Smooth muscle cell (in vitro differentiated cells): ENCODE data around the gene DPEP3. TPM values are rescaled to one million over a fixed set of nuclear protein-coding genes. Genes with fewer than 3 reads are reported as not detected.
A peak's percentile ranks its signal among the peaks of the same experiment; 100 is the strongest.
"Not testable (repeated sequence)": the region's sequence is repeated elsewhere in the genome, so short reads cannot be mapped to it uniquely, and the experiment has no call there.

Source experiments
- DNase-seq: peaks from one replicate; lab custom pipeline; 2025; ENCODE audit not compliant: unreplicated experiment; lab: John Stamatoyannopoulos, UW
- H2AFZ ChIP-seq: fragments of 200-600 bp; sonication (generic); 2 replicates; pipeline ENCODE4 v1.6.0; 2016; ENCODE audit warnings: antibody characterized with exemption, low read depth, mild to moderate bottlenecking
- H3F3A ChIP-seq: fragments of 200-600 bp; sonication (generic); 2 replicates; pipeline ENCODE4 v1.6.0; 2017; ENCODE audit warnings: antibody characterized with exemption, low read depth
- H3K27ac ChIP-seq: fragments of 200-600 bp; sonication (generic); 2 replicates; pipeline ENCODE4 v1.5.1; 2016; ENCODE audit warnings: low read depth, mild to moderate bottlenecking
- H3K27me3 ChIP-seq: fragments of 200-600 bp; sonication (generic); 2 replicates; pipeline ENCODE4 v1.6.1; 2016; ENCODE audit warnings: low read depth, mild to moderate bottlenecking
- H3K36me3 ChIP-seq: fragments of 200-600 bp; sonication (generic); 2 replicates; pipeline ENCODE4 v1.5.1; 2016; ENCODE audit warnings: low read depth
- H3K4me1 ChIP-seq: fragments of 200-600 bp; sonication (generic); 2 replicates; pipeline ENCODE4 v1.5.1; 2016; ENCODE audit warnings: low read depth
- H3K4me2 ChIP-seq: fragments of 200-600 bp; sonication (generic); 2 replicates; pipeline ENCODE4 v1.6.0; 2016; ENCODE audit warnings: mild to moderate bottlenecking
- H3K4me3 ChIP-seq: fragments of 200-600 bp; sonication (generic); 2 replicates; pipeline ENCODE4 v1.5.1; 2016; ENCODE audit warnings: mild to moderate bottlenecking
- H3K79me2 ChIP-seq: fragments of 200-600 bp; sonication (generic); 2 replicates; pipeline ENCODE4 v1.6.0; 2016; ENCODE audit warnings: low read depth, mild to moderate bottlenecking
- H3K9ac ChIP-seq: fragments of 200-600 bp; sonication (generic); 2 replicates; pipeline ENCODE4 v1.6.0; 2016; ENCODE audit warnings: low read depth
- H3K9me3 ChIP-seq: fragments of 200-600 bp; sonication (generic); replicated peaks from 2 replicates; pipeline ENCODE4 v1.5.1; 2016; ENCODE audit warnings: low read depth
- H4K20me1 ChIP-seq: fragments of 200-600 bp; sonication (generic); 2 replicates; pipeline ENCODE4 v1.6.0; 2016; ENCODE audit warnings: low read depth
- CTCF ChIP-seq: fragments of 200-600 bp; sonication (generic); IDR thresholded peaks from 2 replicates; pipeline ENCODE4 v1.5.1; 2017; ENCODE audit warnings: borderline replicate concordance, mild to moderate bottlenecking, antibody characterized with exemption; ENCODE audit not compliant: insufficient read depth, poor library complexity, severe bottlenecking
- WGBS: methylation state at CpG from one replicate; pipeline ENCODE4 v1.1.7; 2016; ENCODE audit warnings: low lambda C conversion rate; 5-methylcytosine and 5-hydroxymethylcytosine counted together
- polyA plus RNA-seq: library from polyadenylated mRNA; unstranded; fragments of >200 nt; fragmentation: Nextera tagmentation; extraction: Ambion mirVana; gene quantifications from 2 replicates; pipeline ENCODE4 v1.2.1, GENCODE V29; 2016
- total RNA-seq: library from RNA; depleted of rRNA; stranded (reverse); fragments of >200 nt; gene quantifications from 2 replicates; pipeline ENCODE4 v1.2.3, GENCODE V29; 2014

Gene DPEP3
- total and polyA plus RNA-seq, 2 experiments from 2014 or later, result not detected

GRCh38 chr16:67995423-67995822, 15.1 kb upstream of the DPEP3 start:
- Histone ChIP-seq H3K4me3 (no peak overlapping the region), H3F3A (no peaks in the 10 kb centered on the region), H3K27ac (no peak overlapping the region), H4K20me1 (no peaks in the 10 kb centered on the region), H2AFZ (no peak overlapping the region), H3K4me1 (no peaks in the 10 kb centered on the region), H3K9me3 (no peaks in the 10 kb centered on the region), H3K4me2 (no peak overlapping the region), H3K79me2 (no peaks in the 10 kb centered on the region), H3K9ac (no peak overlapping the region), H3K27me3 (no peaks in the 10 kb centered on the region), H3K36me3 (no peaks in the 10 kb centered on the region)
- WGBS, result 91% methylated on average over 5 of the region's 5 CpGs
- TF ChIP-seq CTCF, result no peak
- DNase-seq, result no peak

GRCh38 chr16:67994040-67994408, 13.7 kb upstream of the DPEP3 start:
- H3K9ac ChIP-seq, DNase-seq, H3K27ac ChIP-seq, H3K9me3 ChIP-seq, H3K79me2 ChIP-seq, H3K4me2 ChIP-seq, H3K27me3 ChIP-seq, H4K20me1 ChIP-seq, H3K4me1 ChIP-seq, H3F3A ChIP-seq, H3K36me3 ChIP-seq, H3K4me3 ChIP-seq: not testable (repeated sequence)
- H2AFZ ChIP-seq, result peak overlapping the region; percentile 74
- 91% methylated on average over 4 of the region's 6 CpGs for WGBS

GRCh38 chr16:67993207-67994039, 13.1 kb upstream of the DPEP3 start:
- H3K4me2 ChIP-seq, result peak overlapping the region; percentile 85
- no peak overlapping the region for H3K9ac ChIP-seq
- peak; percentile 40 for DNase-seq
- H4K20me1 ChIP-seq, result no peaks in the 10 kb centered on the region
- H3K79me2 ChIP-seq, result no peaks in the 10 kb centered on the region
- peak overlapping the region; percentile 38 for H3K4me3 ChIP-seq
- H3K4me1 ChIP-seq, result no peaks in the 10 kb centered on the region
- no peaks in the 10 kb centered on the region for H3F3A ChIP-seq
- H2AFZ ChIP-seq, result peak overlapping the region; percentile 74
- no peaks in the 10 kb centered on the region for H3K9me3 ChIP-seq
- H3K27ac ChIP-seq, result no peak overlapping the region
- WGBS, result 61% methylated on average over 12 of the region's 39 CpGs
- no peaks in the 10 kb centered on the region for H3K27me3 ChIP-seq
- peak; percentile 92 for TF ChIP-seq CTCF
- H3K36me3 ChIP-seq, result no peaks in the 10 kb centered on the region

GRCh38 chr16:67992661-67993206, 12.4 kb upstream of the DPEP3 start:
- no peaks in the 10 kb centered on the region for H4K20me1 ChIP-seq
- no peak overlapping the region for H3K4me3 ChIP-seq
- H3K4me1 ChIP-seq, result no peaks in the 10 kb centered on the region
- 85% methylated on average over 20 of the region's 20 CpGs for WGBS
- H3K36me3 ChIP-seq, result no peaks in the 10 kb centered on the region
- H3K27me3 ChIP-seq, result no peaks in the 10 kb centered on the region
- no peak for DNase-seq
- H3K9me3 ChIP-seq, result no peaks in the 10 kb centered on the region
- no peak for TF ChIP-seq CTCF
- H3K4me2 ChIP-seq, result peak overlapping the region; percentile 85
- H3K27ac ChIP-seq, result no peak overlapping the region
- H3K9ac ChIP-seq, result no peak overlapping the region
- no peaks in the 10 kb centered on the region for H3F3A ChIP-seq
- H3K79me2 ChIP-seq, result no peaks in the 10 kb centered on the region
- H2AFZ ChIP-seq, result no peak overlapping the region
